GM18909 (cell line): Measurements from ENCODE around the gene AGXT.

ENCODE experiments used
- ATAC-seq: cut with Tn5 transposase; IDR thresholded peaks from one replicate; pipeline ENCODE4 v1.9.1; 2021; ENCODE audit warnings: mild to moderate bottlenecking; ENCODE audit not compliant: unreplicated experiment, poor library complexity

AGXT gene

DNA sequence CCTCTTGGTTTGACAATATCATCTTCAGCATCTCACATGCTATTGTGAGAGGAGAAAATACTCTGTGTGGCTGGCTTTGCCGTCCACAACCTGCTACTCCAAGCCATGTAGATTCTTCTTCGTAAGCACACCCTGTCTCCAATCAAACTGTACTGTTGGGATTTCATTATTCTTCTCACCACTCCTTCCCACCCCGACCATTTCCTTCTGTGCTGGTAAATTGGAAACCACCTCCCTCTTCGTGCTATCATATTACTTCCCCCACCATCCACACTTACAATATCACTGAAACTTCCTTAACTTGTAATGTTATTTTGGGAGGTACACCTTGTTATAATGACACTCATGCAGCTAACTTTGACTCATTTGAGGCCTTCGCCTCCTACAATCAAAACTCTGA lies 3.2 kb upstream of the AGXT start:
- no peak for ATAC-seq

DNA sequence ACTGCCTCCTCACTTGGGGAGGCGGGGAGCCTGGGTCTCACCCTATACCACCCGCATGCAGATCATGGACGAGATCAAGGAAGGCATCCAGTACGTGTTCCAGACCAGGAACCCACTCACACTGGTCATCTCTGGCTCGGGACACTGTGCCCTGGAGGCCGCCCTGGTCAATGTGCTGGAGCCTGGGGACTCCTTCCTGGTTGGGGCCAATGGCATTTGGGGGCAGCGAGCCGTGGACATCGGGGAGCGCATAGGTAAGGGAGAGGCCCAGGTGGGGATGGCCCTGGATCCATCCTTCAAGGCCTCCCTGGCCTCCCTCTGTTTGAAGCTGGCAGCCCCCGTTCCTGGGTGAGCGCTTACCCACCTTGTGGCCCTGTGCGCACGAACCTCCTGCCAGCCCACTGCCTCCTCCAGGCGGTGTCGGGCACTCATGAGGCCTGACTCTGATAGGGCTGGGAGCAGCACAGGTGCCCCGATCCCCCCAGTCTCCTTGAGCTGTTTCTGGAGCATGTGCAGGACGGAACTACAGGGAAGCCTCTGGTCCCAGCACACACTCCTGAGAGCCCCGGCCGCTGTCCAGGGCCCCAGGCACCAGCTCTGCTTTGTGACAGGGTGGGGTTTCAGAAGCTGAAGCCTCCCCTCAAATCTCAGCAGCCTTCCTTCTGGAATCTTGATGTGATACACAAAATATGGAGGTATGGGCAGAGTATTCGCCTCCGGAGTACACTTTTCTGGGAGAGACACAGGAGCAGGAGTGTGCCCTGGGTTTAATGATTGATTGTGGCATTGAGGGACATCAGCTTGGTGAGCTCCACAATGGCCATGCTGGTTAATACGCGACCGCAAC lies 708 bp downstream of the AGXT start:
- ATAC-seq, result no peak

DNA sequence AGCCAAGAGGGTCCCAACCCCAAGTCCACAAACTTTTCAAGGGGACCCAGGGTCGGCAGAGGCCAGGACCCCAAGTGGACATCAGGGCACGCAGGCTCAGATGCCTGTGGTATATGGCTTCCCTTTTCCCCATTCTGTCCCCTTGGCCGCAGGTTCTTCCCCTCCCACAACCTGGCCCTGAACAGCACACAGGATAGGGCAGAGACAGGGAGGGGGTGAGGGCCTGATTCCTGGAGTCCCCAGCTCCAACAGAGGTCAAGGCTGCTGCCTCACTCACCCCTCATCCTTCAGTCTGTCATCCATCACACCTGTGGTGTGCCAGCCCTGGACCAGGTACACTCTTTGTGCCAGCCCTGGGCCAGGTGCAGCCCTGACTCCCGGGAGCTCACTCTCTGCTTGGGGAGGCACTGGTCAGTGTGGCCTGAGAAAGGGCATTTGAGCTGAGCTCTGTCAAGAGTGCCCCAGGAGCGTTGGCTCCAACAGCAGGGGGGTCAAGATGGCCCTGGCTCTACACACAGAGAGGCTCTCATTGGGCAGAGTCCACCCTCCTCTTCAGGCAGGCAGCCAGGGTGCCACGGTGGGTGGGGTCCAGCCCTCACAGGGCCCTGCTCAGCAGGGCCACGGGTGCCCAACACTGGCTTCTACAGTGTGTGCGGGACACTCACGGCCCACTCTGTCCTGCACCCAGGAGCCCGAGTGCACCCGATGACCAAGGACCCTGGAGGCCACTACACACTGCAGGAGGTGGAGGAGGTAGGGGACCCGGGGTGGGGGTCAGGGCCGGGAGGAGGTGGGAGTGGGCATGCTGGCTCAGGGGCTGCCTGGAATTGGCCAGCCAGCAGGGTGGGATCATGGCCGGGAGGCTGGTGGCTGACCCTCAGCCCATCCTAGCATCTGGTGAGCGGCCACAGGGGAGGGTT lies 1.6 kb downstream of the AGXT start:
- no peak for ATAC-seq

DNA sequence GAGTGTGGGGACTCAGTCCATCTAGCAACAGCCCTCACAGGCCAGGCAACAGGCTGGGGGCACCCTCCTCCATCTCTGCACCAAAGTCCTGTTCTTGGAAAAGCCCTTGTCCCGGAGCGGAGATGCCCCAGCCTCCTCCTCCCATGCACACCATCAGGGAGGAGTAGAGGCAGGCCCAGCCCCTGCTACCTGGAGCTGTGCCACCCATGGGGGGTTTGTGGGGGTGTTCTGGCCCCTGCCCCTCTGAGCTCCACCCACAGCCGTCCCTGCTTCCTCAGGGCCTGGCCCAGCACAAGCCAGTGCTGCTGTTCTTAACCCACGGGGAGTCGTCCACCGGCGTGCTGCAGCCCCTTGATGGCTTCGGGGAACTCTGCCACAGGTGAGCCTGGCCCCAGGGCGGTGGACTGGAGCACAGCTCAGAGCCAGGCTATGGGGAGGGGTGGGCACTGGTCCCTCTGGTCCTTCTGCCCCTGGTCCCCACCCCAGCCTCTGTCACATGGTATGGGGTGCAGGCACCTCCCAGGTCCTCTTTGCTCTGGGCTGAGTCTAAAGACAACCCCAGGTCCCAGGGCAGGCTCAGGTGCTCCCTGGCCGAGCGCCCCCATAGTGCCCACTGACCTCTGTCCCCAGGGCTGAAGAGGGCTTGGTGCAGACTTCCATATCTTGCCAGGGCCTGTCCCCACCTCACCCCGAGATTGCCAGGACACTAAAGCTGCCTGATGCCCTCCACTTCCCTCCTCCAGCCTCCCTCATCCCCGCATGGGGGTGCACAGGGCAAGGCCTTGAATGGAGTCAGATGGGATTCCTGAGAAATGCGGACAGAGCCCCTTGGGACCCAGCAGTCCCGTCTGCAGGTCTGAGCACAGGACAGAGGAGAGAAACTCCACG lies 2.7 kb downstream of the AGXT start:
- no peak for ATAC-seq

DNA sequence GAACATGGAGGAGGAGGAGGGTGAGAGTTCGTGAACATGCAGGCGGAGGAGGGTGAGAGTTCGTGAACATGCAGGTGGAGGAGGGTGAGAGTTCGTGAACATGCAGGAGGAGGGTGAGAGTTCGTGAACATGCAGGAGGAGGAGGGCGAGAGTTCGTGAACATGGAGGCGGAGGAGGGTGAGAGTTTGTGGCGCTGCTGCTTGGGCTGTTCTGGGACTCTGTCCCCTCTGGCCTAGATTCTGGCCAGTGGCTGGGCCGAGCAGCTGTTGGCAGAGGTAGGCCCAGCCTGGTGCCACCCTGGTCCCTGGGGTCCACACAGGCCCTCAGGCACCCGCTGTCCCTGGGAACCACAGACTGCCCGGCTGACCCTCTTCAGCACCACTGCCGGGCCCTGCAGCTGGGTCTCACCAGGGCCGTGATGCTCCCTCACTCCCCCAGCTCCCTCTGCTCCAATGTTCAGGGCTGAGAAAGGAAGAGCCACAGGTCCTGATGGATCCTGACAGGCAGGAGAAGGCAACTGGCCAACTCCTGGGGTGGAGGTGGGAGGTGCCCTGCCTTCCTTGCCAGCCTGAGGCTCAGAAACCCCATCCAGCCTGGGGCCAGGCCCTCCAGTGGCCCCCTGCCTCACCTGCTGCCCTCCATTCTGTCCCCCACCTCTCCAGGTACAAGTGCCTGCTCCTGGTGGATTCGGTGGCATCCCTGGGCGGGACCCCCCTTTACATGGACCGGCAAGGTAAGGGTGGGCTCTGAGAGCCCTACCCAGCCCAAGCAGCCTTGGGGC lies 3.9 kb downstream of the AGXT start:
- no peak for ATAC-seq

DNA sequence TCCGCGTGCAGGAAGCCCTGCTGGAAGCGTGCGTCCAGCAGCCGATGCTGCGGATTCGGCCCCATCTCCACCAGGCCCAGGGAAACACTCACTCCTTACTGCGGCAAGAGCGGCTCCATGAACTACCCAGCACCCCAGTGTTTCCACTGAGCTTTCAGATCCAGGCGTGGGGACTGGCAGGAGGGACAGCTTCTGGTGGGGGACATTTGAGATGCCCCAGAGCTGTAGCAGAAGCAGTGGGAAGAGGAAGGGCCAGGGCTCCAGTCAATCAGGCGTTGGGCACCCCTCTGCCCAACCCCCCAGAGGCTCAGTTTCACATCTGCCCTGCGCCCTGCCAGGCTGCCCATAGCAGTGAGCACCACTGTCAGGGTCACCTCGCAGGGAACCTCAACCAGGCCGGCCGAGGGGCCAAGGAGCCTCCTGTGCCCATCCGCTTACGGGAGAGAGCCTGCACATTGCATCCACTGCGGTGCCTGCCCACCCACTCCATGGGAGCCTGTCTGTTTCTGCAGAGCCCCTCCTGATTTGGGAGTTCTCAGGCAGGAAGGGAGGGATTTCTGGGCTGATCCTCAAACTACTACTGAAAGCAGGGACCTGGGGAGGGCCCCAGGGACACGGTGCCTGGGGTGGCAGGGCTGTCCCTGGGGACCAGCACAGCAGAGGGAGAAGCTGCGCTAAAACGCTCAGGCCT lies 4.6 kb downstream of the AGXT start:
- ATAC-seq, result no peak

DNA sequence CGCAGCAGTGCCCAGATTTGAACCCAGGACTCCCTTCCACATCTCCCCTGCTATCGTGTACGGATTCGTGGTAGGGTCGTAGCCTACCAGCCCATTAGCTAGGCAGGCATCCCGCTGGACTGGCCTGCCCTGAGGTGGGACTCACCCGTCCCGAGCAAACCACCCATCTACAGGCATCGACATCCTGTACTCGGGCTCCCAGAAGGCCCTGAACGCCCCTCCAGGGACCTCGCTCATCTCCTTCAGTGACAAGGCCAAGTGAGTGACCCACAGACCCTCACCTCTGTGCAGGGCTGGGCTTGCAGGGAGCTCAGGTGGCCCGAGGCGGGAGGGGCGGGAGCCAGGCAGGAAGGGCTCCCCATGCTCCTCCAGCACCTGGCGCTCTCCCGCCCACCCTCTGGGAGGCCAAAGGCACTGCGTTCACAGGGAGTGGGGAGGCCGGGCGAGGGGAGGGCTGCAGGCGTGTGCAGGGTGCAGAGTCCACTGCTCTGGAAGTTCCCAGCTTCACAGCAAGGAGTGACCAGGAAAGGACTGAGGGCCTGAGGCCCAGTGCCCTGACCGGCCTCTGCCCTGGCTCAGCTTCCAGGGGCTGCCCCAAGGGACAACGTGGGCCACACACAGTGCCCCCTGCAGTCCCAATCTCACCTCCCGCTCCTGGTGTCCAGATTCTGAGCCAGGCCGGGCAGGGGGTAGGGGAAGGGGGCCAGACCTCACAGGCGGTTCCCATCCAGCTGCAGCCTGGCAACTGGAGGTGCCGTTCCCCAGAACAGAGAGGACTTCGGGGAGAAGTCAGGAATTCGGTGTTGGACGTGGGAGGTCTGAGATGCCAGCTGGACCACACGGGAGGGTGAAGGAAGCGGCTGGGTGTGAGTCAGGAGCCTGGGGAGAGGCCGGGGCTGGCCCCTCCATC lies 5.4 kb downstream of the AGXT start:
- ATAC-seq, result no peak

DNA sequence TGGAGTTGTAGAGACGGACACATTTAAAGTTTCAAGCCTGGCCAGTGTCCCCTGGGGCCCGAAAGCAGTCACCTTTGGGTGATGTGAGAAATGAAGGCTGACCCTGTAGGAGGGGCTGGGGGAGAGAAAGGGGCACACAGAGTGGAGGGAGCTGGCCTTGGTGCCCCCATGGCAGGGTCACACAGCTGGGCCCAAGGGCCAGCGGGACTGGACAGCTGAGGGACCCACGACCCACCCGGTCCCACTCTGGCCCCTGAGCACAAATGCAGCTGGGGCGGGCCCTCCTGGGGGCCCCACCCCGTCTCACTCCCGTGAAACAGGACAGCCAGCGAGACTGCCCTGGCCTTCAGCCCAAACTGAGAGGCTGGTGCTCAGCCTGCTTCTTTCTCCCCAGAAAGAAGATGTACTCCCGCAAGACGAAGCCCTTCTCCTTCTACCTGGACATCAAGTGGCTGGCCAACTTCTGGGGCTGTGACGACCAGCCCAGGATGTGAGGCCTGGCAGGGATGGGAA lies 6.1 kb downstream of the AGXT start:
- no peak for ATAC-seq

DNA sequence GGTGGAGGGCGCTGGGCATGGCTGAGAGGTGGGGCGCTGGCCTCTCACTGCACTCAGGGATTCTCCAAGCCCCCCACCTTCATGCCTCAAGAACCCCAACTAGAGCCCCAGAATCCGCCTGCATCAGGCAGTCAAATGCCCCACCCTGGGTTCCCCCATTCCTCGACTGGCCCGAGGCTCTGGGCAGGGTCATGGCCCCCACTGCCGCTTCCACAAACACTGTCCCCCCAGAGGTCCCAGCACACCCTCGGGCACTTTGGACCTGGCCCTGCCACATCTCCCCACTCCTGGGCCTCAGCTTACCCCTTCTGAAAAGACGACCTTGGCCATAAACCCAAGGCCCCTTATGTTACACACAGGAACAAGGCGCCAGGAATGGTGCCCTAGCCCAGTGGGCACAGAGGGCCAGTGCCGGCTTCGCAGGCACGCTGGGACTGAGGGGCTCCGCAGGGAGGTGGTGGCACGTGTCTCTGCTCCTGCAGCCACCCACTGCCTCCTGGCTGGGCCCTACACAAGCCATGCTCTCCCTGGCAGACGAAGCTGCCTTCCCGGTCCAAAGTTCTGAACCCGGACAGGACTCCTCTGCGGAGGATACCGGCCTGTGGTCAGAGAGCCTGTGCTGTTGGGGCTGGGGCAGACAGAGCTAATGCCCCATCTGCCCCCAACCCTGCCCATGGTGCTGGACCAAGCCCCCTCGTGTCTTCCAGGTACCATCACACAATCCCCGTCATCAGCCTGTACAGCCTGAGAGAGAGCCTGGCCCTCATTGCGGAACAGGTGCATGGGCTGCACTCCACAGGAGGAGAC lies 6.8 kb downstream of the AGXT start:
- ATAC-seq, result no peak

DNA sequence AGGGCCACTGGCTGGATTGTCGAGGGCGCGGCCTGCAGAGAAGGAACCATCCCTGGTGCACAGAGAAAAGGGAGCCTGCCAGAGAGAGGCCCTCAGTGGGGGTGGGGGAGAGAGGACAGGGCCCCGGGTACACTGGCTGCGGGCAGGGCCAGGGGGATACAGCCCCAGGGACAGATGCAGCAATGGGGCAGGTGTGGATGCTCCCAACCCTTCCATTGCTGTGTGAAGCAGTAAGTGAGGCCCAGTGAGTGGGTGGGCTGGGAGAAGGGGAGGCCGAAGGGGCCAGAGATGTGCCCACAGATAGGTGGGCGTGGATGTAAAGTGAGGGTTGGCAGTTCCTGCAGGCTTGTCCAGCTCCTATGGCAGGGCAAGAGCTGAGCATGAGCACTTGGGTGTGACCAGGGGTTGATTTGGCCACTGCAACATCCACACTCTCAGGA lies 7.4 kb downstream of the AGXT start:
- ATAC-seq, result no peak

DNA sequence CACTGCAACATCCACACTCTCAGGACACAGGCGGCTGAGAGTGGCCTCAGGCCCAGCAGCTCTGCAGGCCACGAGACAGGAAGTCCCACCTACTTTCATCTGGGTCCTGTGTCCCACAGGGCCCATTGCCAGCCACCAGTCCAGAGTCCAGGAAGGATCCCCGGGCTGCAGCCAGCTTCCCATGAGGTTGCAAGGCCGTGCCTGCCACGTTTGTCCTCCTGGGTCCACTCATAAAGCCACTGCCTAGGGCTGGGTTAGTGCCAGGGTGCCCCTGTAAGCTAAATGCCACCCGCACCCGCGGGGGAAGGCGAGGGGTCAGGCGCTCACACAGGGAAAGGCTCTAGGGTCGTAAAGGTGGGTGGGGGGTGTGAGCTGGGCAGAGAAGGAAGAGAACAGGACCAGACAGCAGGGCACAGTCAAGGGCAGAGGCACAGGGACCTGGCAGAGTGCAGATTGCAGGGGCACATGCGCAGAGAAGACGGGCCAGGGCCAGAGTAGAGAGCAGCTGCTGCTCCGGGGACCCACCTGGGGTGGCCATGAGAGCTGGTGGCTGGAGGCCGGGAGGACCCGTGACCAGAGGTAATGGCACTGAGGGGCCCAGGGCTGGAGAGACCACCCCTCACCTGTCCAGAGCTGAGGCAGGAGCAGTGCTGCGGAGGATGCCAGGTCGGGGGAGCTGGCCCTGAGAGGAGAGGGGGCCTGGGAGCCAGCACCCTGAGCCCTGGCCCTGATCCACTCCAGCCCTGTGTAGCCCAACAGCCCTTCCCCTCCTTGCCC lies 8.0 kb downstream of the AGXT start:
- ATAC-seq, result no peak

DNA sequence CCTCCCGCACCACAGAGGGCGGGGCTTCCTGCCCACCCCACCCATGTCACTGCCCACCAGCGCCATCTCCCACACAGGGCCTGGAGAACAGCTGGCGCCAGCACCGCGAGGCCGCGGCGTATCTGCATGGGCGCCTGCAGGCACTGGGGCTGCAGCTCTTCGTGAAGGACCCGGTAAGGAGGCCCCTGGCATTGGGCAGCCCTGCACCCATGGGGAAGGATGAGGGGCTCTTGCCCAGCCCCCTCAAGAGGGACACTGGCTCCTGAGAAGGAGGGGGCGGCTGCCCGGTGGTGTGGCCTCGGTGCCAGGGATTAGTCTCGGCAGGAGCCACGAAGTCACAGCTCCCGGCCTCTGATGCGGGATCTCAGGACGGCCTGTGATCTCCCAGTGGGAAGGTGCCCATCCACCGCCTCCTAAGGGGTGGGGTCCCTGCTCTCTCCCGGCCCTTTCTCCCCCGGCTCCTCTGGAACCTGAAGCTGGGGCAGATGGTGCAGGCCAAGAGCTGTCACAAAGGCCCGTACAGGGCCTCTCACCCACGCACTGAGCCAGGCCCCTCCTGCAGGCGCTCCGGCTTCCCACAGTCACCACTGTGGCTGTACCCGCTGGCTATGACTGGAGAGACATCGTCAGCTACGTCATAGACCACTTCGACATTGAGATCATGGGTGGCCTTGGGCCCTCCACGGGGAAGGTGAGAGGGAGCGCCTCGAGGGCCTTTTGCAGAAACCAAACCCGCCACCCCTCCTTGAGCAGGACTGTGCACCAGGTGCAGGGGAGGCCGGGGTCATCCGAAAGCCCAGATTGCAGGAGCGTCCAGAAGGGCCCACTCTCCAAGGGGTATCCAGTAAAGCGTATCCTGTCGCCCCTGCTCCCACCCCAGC lies 9.1 kb downstream of the AGXT start:
- no peak for ATAC-seq

DNA sequence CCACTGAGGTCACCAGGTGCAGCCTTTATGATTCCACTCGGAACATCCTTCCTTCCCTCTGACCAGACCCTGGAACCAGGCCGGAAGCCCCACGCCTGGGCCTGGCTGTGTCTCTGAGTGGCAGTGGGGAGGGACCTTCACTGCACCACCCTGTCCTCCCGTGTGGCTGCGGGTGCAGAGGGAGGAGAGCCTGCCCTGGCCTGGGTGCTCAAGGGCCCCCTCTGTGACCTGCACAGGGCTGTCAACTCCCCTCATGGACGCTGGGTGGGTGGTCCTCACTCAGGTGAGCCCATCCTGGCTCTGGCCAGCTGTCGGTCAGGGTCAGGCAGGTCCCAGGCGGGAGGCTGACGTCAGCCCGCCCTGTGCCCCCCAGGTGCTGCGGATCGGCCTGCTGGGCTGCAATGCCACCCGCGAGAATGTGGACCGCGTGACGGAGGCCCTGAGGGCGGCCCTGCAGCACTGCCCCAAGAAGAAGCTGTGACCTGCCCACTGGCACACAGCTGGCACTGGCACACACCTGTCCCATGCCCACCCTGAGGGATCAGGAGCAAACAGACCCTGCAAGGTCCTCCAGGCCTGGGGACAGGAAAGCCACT lies 9.8 kb downstream of the AGXT start:
- no peak for ATAC-seq

DNA sequence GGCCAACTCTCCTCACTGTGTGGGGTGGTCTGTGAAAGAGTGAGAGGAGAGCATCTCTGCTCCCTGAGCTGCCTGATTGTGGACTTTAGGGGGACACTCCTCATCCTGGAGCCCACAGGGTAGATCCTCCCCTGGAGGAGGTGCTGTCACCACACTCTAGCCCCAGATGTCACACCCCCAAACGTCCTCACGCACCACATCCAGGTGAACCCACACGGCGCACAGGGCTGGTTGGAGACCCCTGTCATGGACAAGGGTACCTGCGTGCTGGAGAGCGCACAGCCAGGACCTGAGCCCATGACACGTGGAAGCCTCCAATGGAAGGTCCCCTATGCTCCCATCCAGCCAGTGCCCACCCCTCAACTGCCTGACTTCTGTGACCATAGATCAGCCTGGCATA lies 10.5 kb downstream of the AGXT start:
- ATAC-seq, result no peak

DNA sequence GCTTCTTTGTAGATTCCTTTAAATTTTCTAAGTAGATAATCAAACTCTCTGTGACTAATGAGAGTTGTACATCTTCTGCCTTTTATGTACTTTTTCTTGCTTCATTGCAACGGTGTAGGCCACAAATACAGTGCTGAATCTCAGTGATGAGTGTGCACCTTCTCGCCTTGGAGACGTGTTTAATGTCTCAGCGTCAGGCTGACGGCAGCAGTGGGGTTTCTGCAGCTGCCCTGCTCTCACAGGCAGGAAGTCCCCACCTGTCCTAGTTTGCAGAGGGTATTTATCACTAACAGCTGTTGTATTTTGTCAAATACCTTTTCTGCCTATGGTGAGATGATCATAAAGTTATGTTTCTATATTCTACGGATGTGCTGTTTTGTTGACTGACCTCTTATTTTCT lies 13.3 kb downstream of the AGXT start:
- ATAC-seq, result no peak
